OCI-LY3 (cell line): ENCODE data around the gene CNDP1.

ENCODE experiments used
- H2AFZ ChIP-seq: fragments of 200-600, 300-600 bp; shearing (Covaris generic); 2 replicates; pipeline ENCODE4 v1.6.0; 2014; ENCODE audit warnings: antibody characterized with exemption, low read depth, low read length
- H3K27ac ChIP-seq: fragments of 200-600, 300-600 bp; sonication (generic); 2 replicates; pipeline ENCODE4 v1.5.1; 2014; ENCODE audit warnings: mild to moderate bottlenecking, low read length, moderate library complexity, mixed read lengths
- H3K27me3 ChIP-seq: fragments of 200-600, 300-600 bp; sonication (generic); 2 replicates; pipeline ENCODE4 v1.6.1; 2014; ENCODE audit warnings: low read depth, low read length, mixed read lengths
- H3K36me3 ChIP-seq: fragments of 200-600, 300-600 bp; sonication (generic); replicated peaks from 2 replicates; pipeline ENCODE3; 2014; ENCODE audit warnings: low read depth, low read length, mixed read lengths
- H3K4me1 ChIP-seq: fragments of 300-600, 200-600 bp; sonication (generic); 2 replicates; pipeline ENCODE4 v1.6.1; 2014; ENCODE audit warnings: low read length, mixed read lengths
- H3K4me2 ChIP-seq: fragments of 200-600, 300-600 bp; sonication (generic); 2 replicates; pipeline ENCODE4 v1.6.1; 2014; ENCODE audit warnings: low read length, mixed read lengths
- H3K4me3 ChIP-seq: fragments of 300-600, 200-600 bp; sonication (generic); 2 replicates; pipeline ENCODE4 v1.5.1; 2014; ENCODE audit warnings: antibody characterized with exemption, mild to moderate bottlenecking, low read length, moderate library complexity
- H3K79me2 ChIP-seq: fragments of 300-600, 200-600 bp; shearing (Covaris generic); 2 replicates; pipeline ENCODE4 v1.6.1; 2014; ENCODE audit warnings: mild to moderate bottlenecking, low read length, mixed read lengths
- H3K9ac ChIP-seq: fragments of 300-600, 200-600 bp; shearing (Covaris generic); 2 replicates; pipeline ENCODE4 v1.6.0; 2014; ENCODE audit warnings: mild to moderate bottlenecking, low read length, moderate library complexity
- H3K9me3 ChIP-seq: fragments of 200-600, 300-600 bp; shearing (Covaris generic); 2 replicates; pipeline ENCODE4 v1.6.1; 2014; ENCODE audit warnings: low read length, mixed read lengths; ENCODE audit not compliant: insufficient read depth
- H4K20me1 ChIP-seq: fragments of 200-600, 300-600 bp; sonication (generic); 2 replicates; pipeline ENCODE4 v1.6.1; 2016; ENCODE audit warnings: low read length, mixed read lengths; ENCODE audit not compliant: insufficient read depth
- EZH2phosphoT487 ChIP-seq: fragments of 200-600 bp; shearing (Covaris generic); IDR thresholded peaks from 2 replicates; pipeline ENCODE4 v1.6.1; 2018; ENCODE audit warnings: antibody characterized with exemption, mixed run types, low read depth
- TF ChIP-seq, protein P1 (sequence below): fragments of 200-600, 300-600 bp; sonication (generic); IDR thresholded peaks from 2 replicates; pipeline ENCODE4 v1.5.1; 2014; ENCODE audit warnings: antibody characterized with exemption, low read length, low read depth

CNDP1 gene

DNA sequence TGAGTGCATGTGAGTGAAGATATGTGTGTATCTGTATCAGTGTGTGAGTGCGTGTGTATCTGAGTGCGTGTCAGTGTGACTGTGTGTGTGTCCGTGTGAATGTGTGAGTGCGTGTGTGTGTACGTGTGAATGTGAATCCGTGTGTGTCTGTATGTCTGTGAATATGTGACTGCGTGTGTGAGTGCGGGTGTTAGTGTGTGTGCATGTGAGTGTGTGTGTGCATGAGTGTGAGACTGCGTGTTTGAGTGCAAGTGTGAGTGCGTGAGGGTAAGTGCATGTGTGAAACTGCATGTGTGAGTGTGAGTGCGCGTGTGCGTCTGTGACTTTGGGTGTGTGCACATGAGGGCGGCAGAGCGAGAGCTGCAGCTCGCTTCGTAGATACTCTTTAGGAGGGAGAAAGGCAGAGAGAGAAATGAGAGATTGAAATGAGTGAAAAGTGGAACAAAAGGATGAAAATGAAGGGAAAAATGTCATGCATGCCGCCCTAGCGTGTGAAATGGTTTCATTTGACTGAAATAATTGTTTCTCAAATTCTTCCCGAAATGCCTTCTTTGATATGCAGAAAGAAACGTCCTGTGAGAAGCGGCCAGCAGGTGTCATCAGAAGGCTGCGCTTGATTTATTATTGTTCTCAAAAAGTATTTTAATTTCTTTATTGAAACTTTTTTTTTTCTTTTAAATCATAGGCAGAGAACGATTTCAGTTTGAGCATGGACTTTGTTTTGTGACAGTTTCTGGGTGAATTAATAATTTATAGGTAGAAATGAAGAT is 88.9 kb downstream of the CNDP1 start:
- Histone ChIP-seq H3K4me1 (no peaks in the 10 kb centered on the region), H3K4me3 (0 out of 2 replicates have a peak overlapping the region, but pooled peaks have one; percentile 0), H3K9me3 (no peaks in the 10 kb centered on the region), H3K36me3 (no peaks in the 10 kb centered on the region), H4K20me1 (peaks cover 29% of the 10 kb centered on the region), H3K79me2 (peaks cover 31% of the 10 kb centered on the region), H2AFZ (no peak overlapping the region), H3K9ac (no peak overlapping the region), H3K4me2 (peak overlapping the region; percentile 23; the same call in 1 of the 2 replicates), H3K27ac (no peak overlapping the region), H3K27me3 (no peaks in the 10 kb centered on the region)
- TF ChIP-seq, protein P1, sequence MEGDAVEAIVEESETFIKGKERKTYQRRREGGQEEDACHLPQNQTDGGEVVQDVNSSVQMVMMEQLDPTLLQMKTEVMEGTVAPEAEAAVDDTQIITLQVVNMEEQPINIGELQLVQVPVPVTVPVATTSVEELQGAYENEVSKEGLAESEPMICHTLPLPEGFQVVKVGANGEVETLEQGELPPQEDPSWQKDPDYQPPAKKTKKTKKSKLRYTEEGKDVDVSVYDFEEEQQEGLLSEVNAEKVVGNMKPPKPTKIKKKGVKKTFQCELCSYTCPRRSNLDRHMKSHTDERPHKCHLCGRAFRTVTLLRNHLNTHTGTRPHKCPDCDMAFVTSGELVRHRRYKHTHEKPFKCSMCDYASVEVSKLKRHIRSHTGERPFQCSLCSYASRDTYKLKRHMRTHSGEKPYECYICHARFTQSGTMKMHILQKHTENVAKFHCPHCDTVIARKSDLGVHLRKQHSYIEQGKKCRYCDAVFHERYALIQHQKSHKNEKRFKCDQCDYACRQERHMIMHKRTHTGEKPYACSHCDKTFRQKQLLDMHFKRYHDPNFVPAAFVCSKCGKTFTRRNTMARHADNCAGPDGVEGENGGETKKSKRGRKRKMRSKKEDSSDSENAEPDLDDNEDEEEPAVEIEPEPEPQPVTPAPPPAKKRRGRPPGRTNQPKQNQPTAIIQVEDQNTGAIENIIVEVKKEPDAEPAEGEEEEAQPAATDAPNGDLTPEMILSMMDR, result peak; percentile 61
- no peak for TF ChIP-seq EZH2phosphoT487

GRCh38 chr18:74624466-74624865 is 90.2 kb downstream of the CNDP1 start:
- peaks cover 34% of the 10 kb centered on the region for H3K79me2 ChIP-seq
- H3K9ac ChIP-seq, result no peak overlapping the region

GRCh38 chr18:74625157-74625556 is 90.9 kb downstream of the CNDP1 start:
- Histone ChIP-seq H3K9ac (no peak overlapping the region), H4K20me1 (peaks cover 29% of the 10 kb centered on the region), H3K4me1 (no peaks in the 10 kb centered on the region), H3K4me2 (no peak overlapping the region), H3K27me3 (no peaks in the 10 kb centered on the region), H3K36me3 (no peaks in the 10 kb centered on the region), H2AFZ (no peak overlapping the region), H3K4me3 (no peak overlapping the region), H3K27ac (no peak overlapping the region), H3K9me3 (no peaks in the 10 kb centered on the region), H3K79me2 (peaks cover 34% of the 10 kb centered on the region)
- no peak for TF ChIP-seq EZH2phosphoT487
- TF ChIP-seq, protein P1, result no peak

More at GRCh38 chr18:74624466-74624865, 90.2 kb downstream of the CNDP1 start:
- no peak overlapping the region for H3K4me2 ChIP-seq
- no peak overlapping the region for H2AFZ ChIP-seq
- H4K20me1 ChIP-seq, result peaks cover 29% of the 10 kb centered on the region
- H3K36me3 ChIP-seq, result no peaks in the 10 kb centered on the region
- no peak overlapping the region for H3K4me3 ChIP-seq
- H3K9me3 ChIP-seq, result no peaks in the 10 kb centered on the region
- no peaks in the 10 kb centered on the region for H3K4me1 ChIP-seq
- H3K27ac ChIP-seq, result no peak overlapping the region
- TF ChIP-seq, protein P1, result no peak
- no peak for TF ChIP-seq EZH2phosphoT487
- H3K27me3 ChIP-seq, result no peaks in the 10 kb centered on the region

DNA sequence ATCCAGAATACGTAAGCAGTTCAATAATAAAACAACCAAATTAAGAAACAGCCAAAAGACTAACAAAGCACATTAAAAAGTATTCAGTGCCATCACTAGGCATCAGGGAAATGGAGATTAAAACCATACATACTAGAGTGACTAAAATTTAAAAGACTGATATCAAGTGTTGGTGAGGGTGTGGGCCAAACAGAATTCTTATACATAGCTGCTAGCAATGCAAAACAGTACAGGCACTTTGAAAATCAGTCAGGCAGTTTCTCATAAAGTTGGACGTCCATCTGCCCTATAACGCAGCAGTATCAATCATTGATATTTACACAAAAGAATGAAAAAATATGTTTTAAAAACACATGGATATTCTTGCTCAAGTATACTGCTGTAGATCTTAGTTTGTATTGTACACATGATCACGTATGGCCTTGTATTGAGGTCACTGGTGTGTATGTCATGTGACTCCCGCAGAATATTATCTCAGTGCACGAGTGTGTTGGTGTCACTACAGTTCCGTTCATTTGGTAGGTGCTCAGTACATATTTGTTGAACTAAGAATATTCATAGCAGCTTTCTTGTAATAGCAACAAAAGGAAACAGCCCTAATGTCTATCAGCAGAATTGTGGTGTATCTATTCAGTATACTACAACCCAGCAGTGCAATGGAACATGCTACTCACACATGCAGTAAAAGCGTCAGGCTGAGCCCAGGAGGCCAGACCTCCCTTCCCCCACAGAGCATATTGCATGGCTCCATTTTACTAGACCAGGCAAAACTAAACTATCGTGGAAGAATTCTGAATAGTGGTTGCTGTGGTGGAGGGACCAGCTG is 92.0 kb downstream of the CNDP1 start:
- Histone ChIP-seq H3K4me2 (no peak overlapping the region), H2AFZ (no peak overlapping the region), H3K4me3 (no peak overlapping the region), H3K27ac (no peak overlapping the region), H3K27me3 (no peaks in the 10 kb centered on the region), H3K9ac (no peak overlapping the region), H3K36me3 (no peaks in the 10 kb centered on the region), H3K79me2 (peaks cover 28% of the 10 kb centered on the region), H3K9me3 (no peaks in the 10 kb centered on the region), H3K4me1 (no peaks in the 10 kb centered on the region), H4K20me1 (peaks cover 24% of the 10 kb centered on the region)
- TF ChIP-seq, protein P1, result no peak
- TF ChIP-seq EZH2phosphoT487, result no peak
